SK-N-SH treated with all-trans-retinoic acid at 6 μM for 48 hours (cell line): ENCODE measurements around the gene GRIK1.

Experiments
- BACH2 ChIP-seq: fragments of 250-450 bp; sonication (Bioruptor Pico); IDR thresholded peaks from 2 replicates; pipeline ENCODE4 v1.9.0; 2021; ENCODE audit warnings: mild to moderate bottlenecking, borderline replicate concordance
- ESRRG ChIP-seq: fragments of 250-450 bp; sonication (Bioruptor Pico); IDR thresholded peaks from 2 replicates; pipeline ENCODE4 v1.6.1; 2021; ENCODE audit warnings: mild to moderate bottlenecking
- GLIS3 ChIP-seq: fragments of 250-450 bp; sonication (Bioruptor Pico); IDR thresholded peaks from 2 replicates; pipeline ENCODE4 v1.5.0; 2020; ENCODE audit warnings: mild to moderate bottlenecking, moderate library complexity
- PATZ1 ChIP-seq: fragments of 250-450 bp; sonication (Bioruptor Pico); IDR thresholded peaks from 2 replicates; pipeline ENCODE4 v1.8.0; 2020; ENCODE audit warnings: mild to moderate bottlenecking, moderate library complexity, borderline replicate concordance
- RARB ChIP-seq: fragments of 250-450 bp; sonication (Bioruptor Pico); IDR thresholded peaks from 2 replicates; pipeline ENCODE4 v1.8.0; 2021; ENCODE audit warnings: mild to moderate bottlenecking, moderate library complexity
- SNAI2 ChIP-seq: fragments of 250-450 bp; sonication (Bioruptor Pico); IDR thresholded peaks from 2 replicates; pipeline ENCODE4 v1.5.0; 2020; ENCODE audit warnings: mild to moderate bottlenecking, moderate library complexity
- TCF4 ChIP-seq: fragments of 250-450 bp; sonication (Bioruptor Pico); IDR thresholded peaks from 2 replicates; pipeline ENCODE4 v1.8.0; 2021; ENCODE audit warnings: mild to moderate bottlenecking, moderate library complexity, borderline replicate concordance
- TSHZ2 ChIP-seq: fragments of 250-450 bp; sonication (Bioruptor Pico); IDR thresholded peaks from 2 replicates; pipeline ENCODE4 v1.5.0; 2020; ENCODE audit warnings: mild to moderate bottlenecking, moderate library complexity
- ZC3H10 ChIP-seq: fragments of 250-450 bp; sonication (Bioruptor Pico); IDR thresholded peaks from 2 replicates; pipeline ENCODE4 v1.5.1; 2021; ENCODE audit warnings: mild to moderate bottlenecking, moderate library complexity
- ZFP3 ChIP-seq: fragments of 250-450 bp; sonication (Bioruptor Pico); IDR thresholded peaks from 2 replicates; pipeline ENCODE4 v1.5.0; 2020; ENCODE audit warnings: mild to moderate bottlenecking, moderate library complexity
- ZFP30 ChIP-seq: fragments of 450-650 bp; formaldehyde crosslinking; IDR thresholded peaks from 2 replicates; pipeline ENCODE4 v1.5.0; 2022; ENCODE audit warnings: mild to moderate bottlenecking, moderate library complexity
- ZNF565 ChIP-seq: fragments of 450-650 bp; formaldehyde crosslinking; conservative IDR thresholded peaks from 2 replicates; pipeline ENCODE4 v1.5.0; 2020; ENCODE audit warnings: low read depth, mild to moderate bottlenecking, moderate library complexity

DNA sequence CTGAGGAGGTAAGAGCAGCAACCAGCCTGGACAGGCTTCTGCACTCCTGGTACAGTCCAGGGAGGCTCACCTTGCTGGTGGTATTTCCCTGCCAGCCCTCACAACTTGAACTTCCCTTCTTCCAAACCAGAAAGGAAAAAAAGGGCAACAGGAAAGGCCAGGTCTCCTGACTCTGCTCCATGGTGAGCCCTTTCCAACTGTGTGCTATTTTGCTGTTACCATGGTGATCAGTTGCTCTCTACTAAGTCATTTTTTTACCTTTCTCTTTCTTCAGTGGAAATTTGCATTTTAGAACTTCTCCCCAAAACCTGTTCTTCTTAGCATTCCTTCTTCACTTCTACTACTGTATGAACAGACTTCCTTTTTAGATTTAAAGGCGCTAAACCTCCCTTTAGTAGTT lies 164.3 kb downstream of the GRIK1 start:
- no peak for TF ChIP-seq PATZ1
- no peak for TF ChIP-seq GLIS3 (CRISPR knock-in tag)
- no peak for TF ChIP-seq ZFP30
- no peak for TF ChIP-seq BACH2 (CRISPR knock-in tag)
- TF ChIP-seq SNAI2, result no peak
- no peak for TF ChIP-seq ZNF565 (CRISPR knock-in tag)
- TF ChIP-seq ZFP3 (CRISPR knock-in tag), result no peak
- TF ChIP-seq TCF4, result no peak
- TF ChIP-seq RARB (CRISPR knock-in tag), result no peak
- no peak for TF ChIP-seq ZC3H10
- TF ChIP-seq ESRRG, result no peak
- TF ChIP-seq TSHZ2, result no peak
